Measurements from ENCODE around the gene SERPINE3.

DNA sequence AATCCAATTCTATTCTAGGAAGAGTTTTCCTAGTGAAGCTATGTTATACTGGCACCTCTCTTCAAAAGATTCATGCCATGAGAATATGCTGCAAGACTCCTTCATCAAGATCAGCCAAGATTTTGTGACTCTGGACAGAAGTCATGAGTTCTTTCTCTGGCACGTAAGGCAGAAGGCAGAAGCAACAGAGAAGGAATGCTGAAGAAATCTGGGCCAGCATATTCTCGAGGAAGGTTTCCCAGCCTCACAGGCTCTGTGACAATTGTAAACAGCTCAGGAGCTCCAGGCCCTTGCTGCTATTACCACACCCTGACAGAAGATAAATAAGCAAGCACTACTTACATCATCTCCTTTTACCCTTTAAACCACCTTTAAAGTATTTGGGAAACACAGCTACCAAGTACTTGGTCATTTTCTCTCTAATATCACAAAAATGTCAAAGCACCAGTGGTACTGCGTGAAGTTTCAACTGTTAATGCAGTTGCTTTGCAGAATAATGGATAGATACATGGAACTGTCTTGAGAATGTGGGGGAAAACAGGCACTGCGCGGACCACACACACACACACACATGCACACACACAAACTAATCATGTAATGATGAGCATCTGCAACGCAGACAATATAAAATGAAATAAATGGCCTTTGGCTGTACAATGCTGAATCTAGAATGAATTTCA lies 57.9 kb downstream of the SERPINE3 start:
- TF ChIP-seq FOXM1 (IDR thresholded peaks at IDR 0.05; ENCODE audit: borderline replicate concordance) (no peak), SP1 (IDR thresholded peaks at IDR 0.05) (no peak)
